ENCODE measurements around the gene DEPP1. TPM values are rescaled to one million over a fixed set of nuclear protein-coding genes. Genes with fewer than 3 reads are reported as not detected.

Gene DEPP1
- total RNA-seq, 1 donor from 2014 or later: 20.1 TPM

- no peak overlapping the region for H3K4me3 ChIP-seq (ENCODE audit: low read depth, low read length)
- no peak for TF ChIP-seq CTCF (conservative IDR thresholded peaks at IDR 0.05; ENCODE audit: low read depth, low read length)
- DNase-seq (ENCODE audit: low read depth): no peak
Observed at GRCh38 chr10:44931621-44932516, 46.7 kb downstream of the DEPP1 start.

- no peak for TF ChIP-seq CTCF (conservative IDR thresholded peaks at IDR 0.05; ENCODE audit: low read depth, low read length)
- no peak overlapping the region for H3K4me3 ChIP-seq (ENCODE audit: low read depth, low read length)
- no peak for DNase-seq (ENCODE audit: low read depth)
Observed at GRCh38 chr10:44930904-44931620, 47.5 kb downstream of the DEPP1 start.

GRCh38 chr10:44929356-44930255 is 49.0 kb downstream of the DEPP1 start:
- DNase-seq (ENCODE audit: low read depth): no peak
- no peak for TF ChIP-seq CTCF (conservative IDR thresholded peaks at IDR 0.05; ENCODE audit: low read depth, low read length)

GRCh38 chr10:44928462-44928861 is 50.1 kb downstream of the DEPP1 start:
- no peak overlapping the region for H3K4me3 ChIP-seq (ENCODE audit: low read depth, low read length)
- no peak for DNase-seq (ENCODE audit: low read depth)
- no peak for TF ChIP-seq CTCF (conservative IDR thresholded peaks at IDR 0.05; ENCODE audit: low read depth, low read length)

More at GRCh38 chr10:44929356-44930255, 49.0 kb downstream of the DEPP1 start:
- no peak overlapping the region for H3K4me3 ChIP-seq (ENCODE audit: low read depth, low read length)

- no peak overlapping the region for H3K4me3 ChIP-seq (ENCODE audit: low read depth, low read length)
- no peak for TF ChIP-seq CTCF (conservative IDR thresholded peaks at IDR 0.05; ENCODE audit: low read depth, low read length)
- peak; percentile 83 for DNase-seq (ENCODE audit: low read depth)
Observed at GRCh38 chr10:44927352-44927751, 51.3 kb downstream of the DEPP1 start.

- no peak for DNase-seq (ENCODE audit: low read depth)
- TF ChIP-seq CTCF (conservative IDR thresholded peaks at IDR 0.05; ENCODE audit: low read depth, low read length): no peak
- no peak overlapping the region for H3K4me3 ChIP-seq (ENCODE audit: low read depth, low read length)
Observed at GRCh38 chr10:44926751-44927351, 51.8 kb downstream of the DEPP1 start.

Measured in epithelial cell of proximal tubule (primary cell).